GM23338 (cell line): ENCODE measurements around the gene PREP. TPM values are rescaled to one million over a fixed set of nuclear protein-coding genes. Genes with fewer than 3 reads are reported as not detected.

Experiments
- ATAC-seq: fragments of 200-7000 bp; cut with Tn5 transposase; 3 replicates; pipeline ENCODE4 v1.9.1; 2020
- DNase-seq: peaks from one replicate; pipeline ENCODE4 v3.0.0-alpha.2; 2015; ENCODE audit warnings: low spot score
- H2AFZ ChIP-seq: fragments of 200-600 bp; sonication (generic); 2 replicates; pipeline ENCODE4 v1.8.0; 2016; ENCODE audit warnings: antibody characterized with exemption, mild to moderate bottlenecking, moderate library complexity
- H3F3A ChIP-seq: fragments of 200-600 bp; sonication (generic); replicated peaks from 2 replicates; pipeline ENCODE4 v1.8.0; 2017; ENCODE audit warnings: antibody characterized with exemption, mixed run types, low read depth
- H3K27ac ChIP-seq: fragments of 200-600 bp; sonication (generic); 2 replicates; pipeline ENCODE4 v1.6.1; 2016; ENCODE audit warnings: low read depth
- H3K27me3 ChIP-seq: fragments of 200-600 bp; sonication (generic); 2 replicates; pipeline ENCODE4 v1.8.0; 2016; ENCODE audit warnings: mild to moderate bottlenecking, mixed run types, moderate library complexity; ENCODE audit not compliant: insufficient read depth
- H3K36me3 ChIP-seq: fragments of 200-600 bp; sonication (generic); 2 replicates; pipeline ENCODE4 v1.8.0; 2016; ENCODE audit warnings: mild to moderate bottlenecking; ENCODE audit not compliant: insufficient read depth
- H3K4me1 ChIP-seq: fragments of 200-600 bp; sonication (generic); 2 replicates; pipeline ENCODE4 v1.8.0; 2016; ENCODE audit warnings: mild to moderate bottlenecking, moderate library complexity; ENCODE audit not compliant: insufficient read depth
- H3K4me2 ChIP-seq: fragments of 200-600 bp; sonication (generic); 2 replicates; pipeline ENCODE4 v1.7.1; 2017; ENCODE audit warnings: mixed run types
- H3K4me3 ChIP-seq: fragments of 200-600 bp; sonication (generic); 2 replicates; pipeline ENCODE4 v1.6.1; 2016; ENCODE audit warnings: mixed run types
- H3K79me2 ChIP-seq: fragments of 200-600 bp; sonication (generic); replicated peaks from 2 replicates; pipeline ENCODE4 v1.8.0; 2017; ENCODE audit warnings: mild to moderate bottlenecking; ENCODE audit not compliant: insufficient read depth
- H3K9me2 ChIP-seq: fragments of 200-600 bp; sonication (generic); 2 replicates; pipeline ENCODE4 v1.8.0; 2017; ENCODE audit not compliant: insufficient read depth
- H4K20me1 ChIP-seq: fragments of 200-600 bp; sonication (generic); replicated peaks from 2 replicates; pipeline ENCODE4 v1.8.0; 2017; ENCODE audit warnings: mild to moderate bottlenecking; ENCODE audit not compliant: insufficient read depth
- H3K27ac Mint-ChIP-seq: 2 replicates; pipeline ENCODE4 v1.8.0; 2020; ENCODE audit warnings: inconsistent platforms, mild to moderate bottlenecking, moderate library complexity, mixed read lengths
- H3K27me3 Mint-ChIP-seq: 3 replicates; pipeline ENCODE4 v1.8.0; 2022; ENCODE audit warnings: low read depth, mild to moderate bottlenecking, moderate library complexity, mixed read lengths, inconsistent platforms; ENCODE audit not compliant: insufficient read depth, poor library complexity
- H3K36me3 Mint-ChIP-seq: 3 replicates; pipeline ENCODE4 v1.8.0; 2021; ENCODE audit warnings: low read depth, mild to moderate bottlenecking, inconsistent platforms, moderate library complexity, mixed read lengths
- H3K4me1 Mint-ChIP-seq: 3 replicates; pipeline ENCODE4 v1.8.0; 2020; ENCODE audit warnings: mild to moderate bottlenecking, inconsistent platforms, mixed read lengths
- H3K4me3 Mint-ChIP-seq: 3 replicates; pipeline ENCODE4 v1.8.0; 2021; ENCODE audit warnings: moderate library complexity, mild to moderate bottlenecking, inconsistent platforms, mixed read lengths
- H3K9me3 Mint-ChIP-seq: 3 replicates; pipeline ENCODE4 v1.8.0; 2020; ENCODE audit warnings: moderate library complexity, mild to moderate bottlenecking, inconsistent platforms, mixed read lengths
- CTCF ChIP-seq, 2 experiments: fragments of 200-600 bp in 1 of 2; sonication (generic) in 1 of 2; conservative IDR thresholded peaks; 2 replicates each; pipeline versions ENCODE4 v1.5.1 to v1.6.1; 2016 to 2017; ENCODE audit warnings: antibody characterized with exemption in 2 of 2, low read depth in 2 of 2, mild to moderate bottlenecking in 2 of 2, moderate library complexity in 1 of 2
- EZH2 ChIP-seq: fragments of 200-600 bp; sonication (generic); IDR thresholded peaks from one replicate; pipeline ENCODE4 v1.8.0; 2017; ENCODE audit warnings: antibody characterized with exemption, mild to moderate bottlenecking, low read depth; ENCODE audit not compliant: unreplicated experiment
- EZH2phosphoT487 ChIP-seq: fragments of 200-600 bp; sonication (generic); IDR thresholded peaks from one replicate; pipeline ENCODE4 v1.8.1; 2018; ENCODE audit warnings: antibody characterized with exemption; ENCODE audit not compliant: unreplicated experiment
- POLR2AphosphoS5 ChIP-seq: IDR thresholded peaks from 2 replicates; pipeline ENCODE4 v1.6.1; 2016; ENCODE audit warnings: antibody characterized with exemption, low read depth
- REST ChIP-seq: IDR thresholded peaks from one replicate; pipeline ENCODE4 v1.6.1; 2018; ENCODE audit warnings: antibody characterized with exemption; ENCODE audit not compliant: unreplicated experiment
- STAT1 ChIP-seq: IDR thresholded peaks from one replicate; pipeline ENCODE4 v1.6.1; 2016; ENCODE audit warnings: antibody characterized with exemption; ENCODE audit not compliant: unreplicated experiment
- ZNF331 ChIP-seq: fragments of 250-450 bp; sonication (Bioruptor Pico); IDR thresholded peaks from 2 replicates; pipeline ENCODE4 v1.5.0; 2020; ENCODE audit warnings: low read depth, mild to moderate bottlenecking, moderate library complexity
- ZNF462 ChIP-seq: fragments of 250-450 bp; sonication (Bioruptor Pico); IDR thresholded peaks from 2 replicates; pipeline ENCODE4 v1.5.0; 2020; ENCODE audit warnings: mild to moderate bottlenecking, moderate library complexity
- polyA plus RNA-seq: library from polyadenylated mRNA; unstranded; fragments of >200 nt; fragmentation: Nextera tagmentation; extraction: Ambion mirVana; gene quantifications from 2 replicates; pipeline ENCODE4 v1.2.1, GENCODE V29; 2016
- total RNA-seq: library from RNA; depleted of rRNA; stranded (reverse); fragments of >200 nt; shearing (Covaris generic); gene quantifications from 2 replicates; pipeline ENCODE4 v1.2.3, GENCODE V29; 2014

Gene PREP
- total and polyA plus RNA-seq, 2 experiments from 2014 or later, result 28.5 to 52.7 TPM

GRCh38 chr6:105324386-105324950 lies 78.4 kb downstream of the PREP start:
- H3K27ac ChIP-seq, result no peak overlapping the region
- H3K4me2 ChIP-seq, result no peak overlapping the region
- Mint-ChIP-seq H3K27me3 (no peaks in the 10 kb centered on the region), H3K36me3 (peaks cover 15% of the 10 kb centered on the region), H3K4me3 (no peak overlapping the region), H3K4me1 (peaks cover 4% of the 10 kb centered on the region; the same call in 2 of the 3 replicates), H3K9me3 (no peaks in the 10 kb centered on the region), H3K27ac (no peak overlapping the region)
- peaks cover 23% of the 10 kb centered on the region for H3K36me3 ChIP-seq
- no peaks in the 10 kb centered on the region for H3K9me2 ChIP-seq
- H3F3A ChIP-seq, result no peaks in the 10 kb centered on the region
- no peak overlapping the region for H3K4me3 ChIP-seq
- H3K27me3 ChIP-seq, result no peaks in the 10 kb centered on the region
- no peaks in the 10 kb centered on the region for H3K4me1 ChIP-seq
- no peaks in the 10 kb centered on the region for H3K79me2 ChIP-seq
- no peak overlapping the region for H2AFZ ChIP-seq
- 0 out of 2 replicates have a peak, but pooled peaks cover 7% of the 10 kb centered on the region for H4K20me1 ChIP-seq
- no peak for ATAC-seq
- TF ChIP-seq CTCF (conservative IDR thresholded peaks at IDR 0.05; ENCODE audit: low read depth in 2 of 2) (no peak), POLR2AphosphoS5 (no peak), STAT1 (no peak), ZNF331 (CRISPR knock-in tag) (no peak), REST (no peak), EZH2 (no peak), ZNF462 (CRISPR knock-in tag) (no peak), EZH2phosphoT487 (no peak)
- no peak for DNase-seq
